ENCODE data around the gene ENOX1. TPM values are rescaled to one million over a fixed set of nuclear protein-coding genes. Genes with fewer than 3 reads are reported as not detected.

The ENOX1 gene
- total RNA-seq, 1 donor from 2014 or later: 2.5 TPM

DNA sequence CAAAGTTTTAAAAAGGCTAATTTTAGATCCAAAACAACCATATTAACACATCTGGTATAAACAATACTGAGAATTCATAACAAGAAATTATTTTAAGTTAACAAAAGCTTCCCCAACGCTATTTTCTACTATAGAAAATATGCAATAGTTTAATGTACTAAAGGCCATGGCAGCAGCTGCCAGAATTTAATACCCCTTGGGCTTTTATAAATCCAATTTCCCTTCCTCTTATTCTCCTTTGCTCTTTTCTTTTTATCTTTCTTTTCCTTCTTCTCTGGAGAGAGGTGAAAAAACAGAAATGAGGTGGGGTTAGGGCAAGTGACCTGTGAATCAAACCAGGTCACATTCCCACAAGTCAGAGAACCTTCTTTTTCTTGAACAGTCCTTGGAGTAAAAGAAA, 58.9 kb downstream of the ENOX1 start:
- H3K9me3 Mint-ChIP-seq (ENCODE audit: low read depth): no peaks in the 10 kb centered on the region
- peaks cover 20% of the 10 kb centered on the region for H3K4me1 Mint-ChIP-seq (ENCODE audit: low read depth)
- no peak overlapping the region for H3K4me3 Mint-ChIP-seq (ENCODE audit: low read depth)
- no peaks in the 10 kb centered on the region for H3K36me3 Mint-ChIP-seq (ENCODE audit: insufficient read depth)
- no peak overlapping the region for H3K27ac Mint-ChIP-seq
- peaks cover 5% of the 10 kb centered on the region for H3K27me3 Mint-ChIP-seq
- no peak for TF ChIP-seq CTCF (IDR thresholded peaks at IDR 0.05; ENCODE audit: unreplicated experiment)
- DNase-seq (ENCODE audit: low spot score, unreplicated experiment): no peak

DNA sequence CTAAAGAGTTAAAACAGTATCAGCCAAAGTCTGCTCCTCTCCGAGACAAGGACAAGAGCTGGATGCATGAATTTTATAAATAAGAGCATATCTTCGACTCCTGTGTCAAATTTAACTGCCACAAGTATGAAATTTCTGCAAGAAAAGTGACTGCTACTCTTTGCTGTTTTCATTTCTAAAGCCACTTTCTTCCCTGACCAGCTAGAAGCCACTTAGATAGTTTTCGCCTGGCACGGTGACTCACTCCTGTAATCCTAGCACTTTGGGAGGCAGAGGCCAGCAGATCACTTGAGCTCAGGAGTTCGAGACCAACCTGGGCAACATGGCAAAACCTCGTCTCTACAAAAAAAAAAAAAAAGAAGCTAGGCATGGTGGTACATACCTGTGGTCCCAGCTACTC, 61.3 kb downstream of the ENOX1 start:
- DNase-seq (ENCODE audit: low spot score, unreplicated experiment): no peak
- no peak for TF ChIP-seq CTCF (IDR thresholded peaks at IDR 0.05; ENCODE audit: unreplicated experiment)
- no peaks in the 10 kb centered on the region for H3K36me3 Mint-ChIP-seq (ENCODE audit: insufficient read depth)
- no peak overlapping the region for H3K4me3 Mint-ChIP-seq (ENCODE audit: low read depth)
- peaks cover 19% of the 10 kb centered on the region for H3K4me1 Mint-ChIP-seq (ENCODE audit: low read depth)
- H3K9me3 Mint-ChIP-seq (ENCODE audit: low read depth): no peaks in the 10 kb centered on the region
- H3K27ac Mint-ChIP-seq: no peak overlapping the region
- peaks cover 4% of the 10 kb centered on the region for H3K27me3 Mint-ChIP-seq

GRCh38 chr13:43720780-43721397, 65.9 kb downstream of the ENOX1 start:
- no peak for DNase-seq (ENCODE audit: low spot score, unreplicated experiment)
- peaks cover 3% of the 10 kb centered on the region for H3K36me3 Mint-ChIP-seq (ENCODE audit: insufficient read depth)
- no peak overlapping the region for H3K4me3 Mint-ChIP-seq (ENCODE audit: low read depth)
- TF ChIP-seq CTCF (IDR thresholded peaks at IDR 0.05; ENCODE audit: unreplicated experiment): no peak
- peaks cover 12% of the 10 kb centered on the region for H3K4me1 Mint-ChIP-seq (ENCODE audit: low read depth)
- H3K27me3 Mint-ChIP-seq: no peaks in the 10 kb centered on the region
- no peak overlapping the region for H3K27ac Mint-ChIP-seq
- H3K9me3 Mint-ChIP-seq (ENCODE audit: low read depth): peaks cover 13% of the 10 kb centered on the region

- no peak overlapping the region for H3K27ac Mint-ChIP-seq
- H3K4me3 Mint-ChIP-seq (ENCODE audit: low read depth): no peak overlapping the region
- no peak for TF ChIP-seq CTCF (IDR thresholded peaks at IDR 0.05; ENCODE audit: unreplicated experiment)
- H3K27me3 Mint-ChIP-seq: peaks cover 3% of the 10 kb centered on the region
- H3K9me3 Mint-ChIP-seq (ENCODE audit: low read depth): no peaks in the 10 kb centered on the region
- DNase-seq (ENCODE audit: low spot score, unreplicated experiment): no peak
- H3K4me1 Mint-ChIP-seq (ENCODE audit: low read depth): peaks cover 4% of the 10 kb centered on the region
- no peaks in the 10 kb centered on the region for H3K36me3 Mint-ChIP-seq (ENCODE audit: insufficient read depth)
Observed at GRCh38 chr13:43698758-43699157, 88.0 kb downstream of the ENOX1 start.

GRCh38 chr13:43698009-43698408, 88.8 kb downstream of the ENOX1 start:
- Mint-ChIP-seq H3K4me3 (ENCODE audit: low read depth) (no peak overlapping the region), H3K27ac (no peak overlapping the region), H3K4me1 (ENCODE audit: low read depth) (peaks cover 4% of the 10 kb centered on the region), H3K9me3 (ENCODE audit: low read depth) (no peaks in the 10 kb centered on the region), H3K27me3 (peaks cover 3% of the 10 kb centered on the region), H3K36me3 (ENCODE audit: insufficient read depth) (no peaks in the 10 kb centered on the region)
- no peak for DNase-seq (ENCODE audit: low spot score, unreplicated experiment)
- TF ChIP-seq CTCF (IDR thresholded peaks at IDR 0.05; ENCODE audit: unreplicated experiment): no peak
